K562 (cell line): ENCODE results near the gene NAXE. TPM values are rescaled to one million over a fixed set of nuclear protein-coding genes. Genes with fewer than 3 reads are reported as not detected.

Experiments
- ATAC-seq: fragments of 200-7000 bp; cut with Tn5 transposase; 3 replicates; pipeline ENCODE4 v1.9.1; 2020; ENCODE audit warnings: moderate library complexity
- BruUV-seq: library from RNA; stranded (reverse); fragments of 400-500 nt; replicated peaks from 2 replicates; lab custom pipeline; 2021; lab: Mats Ljungman, UMichigan
- CTCF ChIA-PET: fragments of 300-600 bp; formaldehyde crosslinking; extraction: SDS; loops from one replicate; lab custom pipeline; 2021; ENCODE audit warnings: low intra/inter-chr PET ratio; lab: Yijun Ruan, JAX
- POLR2A ChIA-PET: fragments of 300-600, 350-650 bp; sonication (Branson Sonifier 250); formaldehyde crosslinking; extraction: SDS; loops from one replicate; lab custom pipeline; 2021; ENCODE audit warnings: antibody characterized with exemption, inconsistent platforms; lab: Yijun Ruan, JAX
- DNase-seq, 4 experiments: peaks; one replicate each; pipeline versions ENCODE4 v3.0.0 to v3.0.0-alpha.2; 2011 to 2018; ENCODE audit warnings: low spot score in 3 of 4, mixed read lengths in 3 of 4; ENCODE audit errors: extremely low read depth in 1 of 4
- FAIRE-seq: peaks from 2 replicates; lab custom pipeline; 2011; peaks lifted over from hg19 to GRCh38; lab: Jason Lieb, UNC
- H2AFZ ChIP-seq: 2 replicates; pipeline ENCODE4 v1.6.0; 2011; ENCODE audit warnings: low read depth, low read length, control low read depth, inconsistent platforms
- H3K27ac ChIP-seq: fragments of 200-600 bp; 3 replicates; pipeline ENCODE4 v1.8.0; 2011; ENCODE audit warnings: low read depth, mild to moderate bottlenecking, control low read depth, inconsistent platforms, low read length, moderate library complexity, mixed read lengths; ENCODE audit errors: extremely low read depth
- H3K27me3 ChIP-seq, 2 experiments: fragments of 300-600 bp in 1 of 2; 2 replicates in 1 of 2; 3 replicates in 1 of 2; pipeline versions ENCODE4 v1.6.0 to v1.8.0; 2011; ENCODE audit warnings: inconsistent platforms in 2 of 2, low read length in 2 of 2, mild to moderate bottlenecking in 1 of 2, mixed read lengths in 1 of 2, moderate library complexity in 1 of 2; ENCODE audit not compliant: control insufficient read depth in 2 of 2, insufficient read depth in 2 of 2
- H3K36me3 ChIP-seq: fragments of 300-600 bp; 3 replicates; pipeline ENCODE4 v1.8.0; 2011; ENCODE audit warnings: mild to moderate bottlenecking, low read length, inconsistent platforms; ENCODE audit not compliant: control insufficient read depth, insufficient read depth
- H3K4me1 ChIP-seq, 2 experiments: fragments of 200-600 bp in 1 of 2; replicated peaks in 1 of 2; 2 replicates in 1 of 2; 3 replicates in 1 of 2; pipeline versions ENCODE4 v1.5.1 to v1.8.0; 2011; ENCODE audit warnings: inconsistent platforms in 2 of 2, low read length in 2 of 2, mild to moderate bottlenecking in 1 of 2, mixed read lengths in 1 of 2, moderate library complexity in 1 of 2; ENCODE audit not compliant: control insufficient read depth in 2 of 2, insufficient read depth in 2 of 2
- H3K4me2 ChIP-seq: 2 replicates; pipeline ENCODE4 v1.6.1; 2011; ENCODE audit warnings: low read length, control low read depth, inconsistent platforms, mixed read lengths; ENCODE audit not compliant: insufficient read depth
- H3K4me3 ChIP-seq: fragments of 200-600 bp; sonication (generic), shearing (Covaris generic); 2 replicates; pipeline ENCODE4 v1.5.1; 2016; ENCODE audit warnings: control low read depth, inconsistent platforms
- H3K79me2 ChIP-seq: fragments of 200-600 bp; 3 replicates; pipeline ENCODE4 v1.8.0; 2011; ENCODE audit warnings: low read length, inconsistent platforms; ENCODE audit not compliant: control insufficient read depth, insufficient read depth
- H3K9ac ChIP-seq, 2 experiments: 2 replicates each; pipeline versions ENCODE4 v1.6.0 to v1.6.1; 2011; ENCODE audit warnings: low read depth in 2 of 2, low read length in 2 of 2, control low read depth in 1 of 2, inconsistent platforms in 1 of 2, mild to moderate bottlenecking in 1 of 2, mixed read lengths in 1 of 2; ENCODE audit not compliant: insufficient read depth in 1 of 2
- H3K9me1 ChIP-seq: one replicate; pipeline ENCODE4 v1.6.0; 2011; ENCODE audit warnings: inconsistent platforms, mild to moderate bottlenecking, low read length, moderate library complexity; ENCODE audit not compliant: control insufficient read depth, insufficient read depth
- H3K9me3 ChIP-seq: replicated peaks from 2 replicates; pipeline ENCODE4 v1.5.1; 2011; ENCODE audit warnings: low read depth, low read length, inconsistent platforms; ENCODE audit not compliant: control insufficient read depth, insufficient read depth
- H4K20me1 ChIP-seq: replicated peaks from 2 replicates; pipeline ENCODE4 v1.6.1; 2011; ENCODE audit warnings: low read length, inconsistent platforms, mixed read lengths; ENCODE audit not compliant: control insufficient read depth, insufficient read depth
- CTBP1 ChIP-seq: fragments of 450-650 bp; IDR thresholded peaks from 2 replicates; pipeline ENCODE4 v1.6.1; 2016; ENCODE audit warnings: borderline replicate concordance
- EZH2 ChIP-seq: IDR thresholded peaks from 2 replicates; pipeline ENCODE4 v1.6.1; 2012; ENCODE audit warnings: low read depth, mild to moderate bottlenecking, inconsistent platforms, low read length, borderline replicate concordance
- FOXA1 ChIP-seq: fragments of 450-650 bp; IDR thresholded peaks from 2 replicates; pipeline ENCODE4 v1.6.1; 2016; ENCODE audit warnings: mild to moderate bottlenecking, borderline replicate concordance
- HDGF ChIP-seq: fragments of 450-650 bp; IDR thresholded peaks from 2 replicates; pipeline ENCODE4 v1.6.1; 2016
- PTRF ChIP-seq: fragments of 450-650 bp; IDR thresholded peaks from 2 replicates; pipeline ENCODE4 v1.6.1; 2016; ENCODE audit warnings: mild to moderate bottlenecking, missing genetic modification characterization, missing compliant biosample characterization
- RAD21 ChIP-seq, 2 experiments: fragments of 250-450 bp in 1 of 2; fragments of 450-650 bp in 1 of 2; sonication (Bioruptor Pico) in 1 of 2; formaldehyde crosslinking in 1 of 2; IDR thresholded peaks in 1 of 2; conservative IDR thresholded peaks in 1 of 2; 2 replicates each; pipeline versions ENCODE4 v1.4.0 to v1.8.0; 2020 to 2022; ENCODE audit warnings: mild to moderate bottlenecking in 2 of 2, moderate library complexity in 1 of 2
- RB1 ChIP-seq: fragments of 450-650 bp; IDR thresholded peaks from 2 replicates; pipeline ENCODE4 v1.6.1; 2017; ENCODE audit warnings: low read depth, mild to moderate bottlenecking
- RHOXF2B ChIP-seq: fragments of 250-450 bp; sonication (Bioruptor Pico); conservative IDR thresholded peaks from 2 replicates; pipeline ENCODE4 v1.5.1; 2021
- SMC3 ChIP-seq: conservative IDR thresholded peaks from 2 replicates; pipeline ENCODE4 v1.6.1; 2011; ENCODE audit warnings: low read depth, low read length, improper control_type of control experiment; ENCODE audit not compliant: insufficient read depth
- STAT6 ChIP-seq: sonication (generic); formaldehyde crosslinking; IDR thresholded peaks from 2 replicates; pipeline ENCODE4 v1.8.1; 2023; ENCODE audit warnings: mild to moderate bottlenecking, missing genetic modification reagents
- SUPT5H ChIP-seq: fragments of 450-650 bp; IDR thresholded peaks from 2 replicates; pipeline ENCODE4 v1.6.1; 2016
- TAL1 ChIP-seq: fragments of 450-650 bp; IDR thresholded peaks from 2 replicates; pipeline ENCODE4 v1.6.1; 2016; ENCODE audit warnings: mild to moderate bottlenecking
- YBX1 ChIP-seq: fragments of 450-650 bp; IDR thresholded peaks from 2 replicates; pipeline ENCODE4 v1.7.1; 2016; ENCODE audit warnings: mild to moderate bottlenecking
- ZBTB7A ChIP-seq: IDR thresholded peaks from 2 replicates; pipeline ENCODE4 v1.6.1; 2011; ENCODE audit warnings: low read depth, mild to moderate bottlenecking, low read length, moderate library complexity, borderline replicate concordance; ENCODE audit not compliant: control insufficient read depth
- ZBTB8A ChIP-seq: fragments of 450-650 bp; IDR thresholded peaks from 2 replicates; pipeline ENCODE4 v1.6.1; 2018; ENCODE audit warnings: mild to moderate bottlenecking, moderate library complexity; ENCODE audit not compliant: partially characterized antibody
- ZNF695 ChIP-seq: fragments of 450-650 bp; formaldehyde crosslinking; IDR thresholded peaks from 2 replicates; pipeline ENCODE4 v1.4.0; 2020; ENCODE audit warnings: mild to moderate bottlenecking, moderate library complexity
- WGBS: fragments of 100-300 bp; shearing (Covaris generic); methylation state at CpG from one replicate; pipeline ENCODE4 v1.1.6; 2016; ENCODE audit warnings: low coverage, mixed read lengths; ENCODE audit not compliant: insufficient coverage; ENCODE audit errors: missing lambda C conversion rate; 5-methylcytosine and 5-hydroxymethylcytosine counted together
- in situ Hi-C: fragments of 300-500 bp; cut with MboI; formaldehyde crosslinking; loops from 4 replicates; pipeline ENCODE4 v1.15.0; 2018; ENCODE audit warnings: inconsistent platforms, mixed read lengths
- intact Hi-C: fragments of 100-400 bp; cut with micrococcal nuclease; formaldehyde crosslinking; loops from 2 replicates; pipeline ENCODE4 v1.14.2; 2022
- polyA plus RNA-seq, 8 experiments: library from polyadenylated mRNA; depleted of rRNA in 4 of 8; stranded (reverse) in 5 of 8; unstranded in 3 of 8; fragments of >200 nt; fragmentation: Nextera tagmentation in 2 of 8; fragmentation: Illumina TruSeq in 1 of 8; extraction: Ambion mirVana in 2 of 8; extraction: Trizol in 1 of 8; gene quantifications; 2 replicates each; pipeline versions ENCODE4 v1.2.1 to v1.2.3, GENCODE V29; 2011 to 2014; ENCODE audit warnings: inconsistent platforms in 1 of 8, missing spikeins in 1 of 8
- total RNA-seq, 7 experiments: library from RNA; depleted of rRNA in 6 of 7; stranded (reverse); fragments of >200 nt in 6 of 7; fragmentation: Illumina TruSeq in 2 of 7; extraction: Trizol in 2 of 7; gene quantifications; 2 replicates each; pipeline versions ENCODE4 v1.2.1 to v1.2.3, GENCODE V29; 2011 to 2021; ENCODE audit warnings: low replicate concordance in 1 of 7
- TF ChIP-seq, protein P1 (sequence below): conservative IDR thresholded peaks from 2 replicates; pipeline ENCODE4 v1.6.1; 2011; ENCODE audit warnings: low read depth, mild to moderate bottlenecking, low read length; ENCODE audit not compliant: control insufficient read depth

NAXE gene
- total and polyA plus RNA-seq, 9 of the 15 experiments (the other 6 are each of a cell fraction or from before 2014, with no cell fraction given), result 27.3 to 137 (median 90.0) TPM

DNA sequence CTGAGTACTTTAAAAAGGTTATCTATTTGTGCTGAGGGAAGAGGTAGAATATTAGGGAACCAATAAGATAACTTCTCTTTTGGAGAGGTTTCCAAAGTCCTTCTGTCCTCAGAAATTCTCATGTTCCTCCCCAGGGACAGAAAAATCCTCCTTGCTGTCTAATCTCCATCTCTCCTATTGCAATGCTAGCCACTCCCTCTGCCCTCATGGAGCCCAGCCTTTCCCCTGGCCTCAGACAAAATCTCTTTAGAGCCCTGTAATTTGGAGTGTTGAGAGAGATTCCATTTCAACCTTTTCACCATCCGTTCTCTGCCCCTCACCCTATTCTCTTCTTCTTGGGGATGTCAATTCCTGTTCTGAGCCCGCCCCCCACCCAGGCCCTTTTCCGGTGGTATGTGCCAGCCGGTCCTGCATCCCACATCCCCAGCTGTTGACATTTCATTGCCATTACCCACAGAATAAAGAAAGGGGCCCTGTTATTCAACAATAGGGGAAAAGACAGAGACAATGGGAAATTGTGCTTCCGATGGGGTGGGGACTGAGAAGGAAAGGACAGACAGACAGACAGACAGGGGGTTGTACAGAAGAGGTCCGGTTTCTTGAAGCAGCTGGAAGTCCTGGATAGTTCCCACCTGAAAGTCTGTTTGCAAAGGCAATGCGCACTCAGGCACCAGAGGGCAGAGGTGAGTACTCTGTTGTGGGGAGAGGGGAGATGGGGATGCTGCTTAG is 27.4 kb downstream of the NAXE start, which contains the start of gene HAPLN2:
TSS of gene HAPLN2 (plus strand) at position 563 of the 729 bp plus-strand sequence. CDS start 4,076 bp downstream, outside the sequence.
- 3% methylated on average over 7 of the region's 7 CpGs for WGBS
- H3K4me3 ChIP-seq, result no peak within 1 kb of the TSS
- H3K36me3 ChIP-seq, result no peaks in the 10 kb centered on the region
- in situ Hi-C loops, result no loop called here
- no peaks in the 10 kb centered on the region for H3K27me3 ChIP-seq
- FAIRE-seq (peak; percentile 23), DNase-seq (peak in 3 of 4 experiments; percentile 40 to 59 (median 47)), ATAC-seq (peak; percentile 41; the same call in 2 of the 3 replicates)
- H3K9me3 ChIP-seq, result no peaks in the 10 kb centered on the region
- POLR2A ChIA-PET, result interaction anchor here (1.0 to 1.5 kb wide), 4 partner anchors 8 to 523 kb away, joined by 3 to 4 read pairs (median 3); no protein-coding TSS in a partner anchor
- CTCF ChIA-PET, result interaction anchor here (1.0 kb wide), 1 partner anchor 107 kb away, joined by 3 read pairs; no protein-coding TSS in a partner anchor
- no peak within 1 kb of the TSS for H2AFZ ChIP-seq
- no TSS peak for BruUV-seq
- no peaks in the 10 kb centered on the region for H3K9me1 ChIP-seq
- peaks cover 17 to 28% of the 10 kb centered on the region in 2 experiments for H3K4me1 ChIP-seq
- no peaks in the 10 kb centered on the region for H4K20me1 ChIP-seq
- H3K27ac ChIP-seq, result no peak within 1 kb of the TSS
- H3K4me2 ChIP-seq, result no peak within 1 kb of the TSS
- H3K9ac ChIP-seq, result no peak within 1 kb of the TSS
- intact Hi-C loops, result no loop called here
- H3K79me2 ChIP-seq, result no peaks in the 10 kb centered on the region
- TF ChIP-seq HDGF (no peak), RHOXF2B (CRISPR knock-in tag) (no peak), ZBTB8A (no peak), TAL1 (no peak), SMC3 (peak; percentile 64), SUPT5H (no peak), PTRF (tag) (no peak), YBX1 (no peak), FOXA1 (no peak), ZBTB7A (no peak), RAD21 (CRISPR knock-in tag; conservative IDR thresholded peaks at IDR 0.05 in 1 of 2, IDR thresholded peaks at IDR 0.05 in 1 of 2) (peak in 1 of 2 experiments; percentile 41; a peak in 2 of 4 replicates), ZNF695 (CRISPR knock-in tag) (no peak), CTBP1 (0 out of 2 replicates have a peak, but pooled peaks have one; percentile 27), EZH2 (no peak), STAT6 (CRISPR knock-in tag) (no peak), RB1 (0 out of 2 replicates have a peak, but pooled peaks have one; percentile 17)
- TF ChIP-seq, protein P1, sequence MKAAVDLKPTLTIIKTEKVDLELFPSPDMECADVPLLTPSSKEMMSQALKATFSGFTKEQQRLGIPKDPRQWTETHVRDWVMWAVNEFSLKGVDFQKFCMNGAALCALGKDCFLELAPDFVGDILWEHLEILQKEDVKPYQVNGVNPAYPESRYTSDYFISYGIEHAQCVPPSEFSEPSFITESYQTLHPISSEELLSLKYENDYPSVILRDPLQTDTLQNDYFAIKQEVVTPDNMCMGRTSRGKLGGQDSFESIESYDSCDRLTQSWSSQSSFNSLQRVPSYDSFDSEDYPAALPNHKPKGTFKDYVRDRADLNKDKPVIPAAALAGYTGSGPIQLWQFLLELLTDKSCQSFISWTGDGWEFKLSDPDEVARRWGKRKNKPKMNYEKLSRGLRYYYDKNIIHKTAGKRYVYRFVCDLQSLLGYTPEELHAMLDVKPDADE, result no peak
